ENCODE measurements around the gene MRGPRF. TPM values are rescaled to one million over a fixed set of nuclear protein-coding genes. Genes with fewer than 3 reads are reported as not detected.

Gene MRGPRF
- total RNA-seq, 4 donors from 2014 or later = 34.2 to 67.9 (median 46.3) TPM

GRCh38 chr11:69040581-69041260, 27.7 kb upstream of the MRGPRF start:
- no peaks in the 10 kb centered on the region for H3K9me3 ChIP-seq
- no peak for DNase-seq (ENCODE audit: low spot score in 2 of 2)
- H3K36me3 ChIP-seq = no peaks in the 10 kb centered on the region
- 75 to 78% methylated on average over 4 of the region's 4 CpGs for WGBS, 2 donors
- TF ChIP-seq EP300 (IDR thresholded peaks at IDR 0.05) = no peak
- no peak for TF ChIP-seq CTCF (IDR thresholded peaks at IDR 0.05)
- no peak for TF ChIP-seq POLR2A (IDR thresholded peaks at IDR 0.05)
- H3K4me1 ChIP-seq = peaks cover 0 to 29% (median 14%) of the 10 kb centered on the region in 4 donors
- H3K27me3 ChIP-seq = no peaks in the 10 kb centered on the region
- H3K27ac ChIP-seq = peak overlapping the region in 2 of 4 donors; percentile 18
- H3K4me3 ChIP-seq = no peak overlapping the region

- Histone ChIP-seq H3K4me1 (peaks cover 0 to 33% (median 20%) of the 10 kb centered on the region in 4 donors), H3K27ac (peak overlapping the region in 1 of 4 donors; percentile 18), H3K36me3 (no peaks in the 10 kb centered on the region), H3K9me3 (no peaks in the 10 kb centered on the region), H3K4me3 (no peak overlapping the region), H3K27me3 (no peaks in the 10 kb centered on the region)
- no peak for TF ChIP-seq EP300 (IDR thresholded peaks at IDR 0.05)
- no peak for TF ChIP-seq POLR2A (IDR thresholded peaks at IDR 0.05)
- TF ChIP-seq CTCF (IDR thresholded peaks at IDR 0.05) = no peak
- no peak for DNase-seq (ENCODE audit: low spot score in 2 of 2)
- WGBS, 2 donors = 78 to 100% methylated on average over 1 to 6 of the region's 6 CpGs
Measured at GRCh38 chr11:69040051-69040450, 27.0 kb upstream of the MRGPRF start.

- no peaks in the 10 kb centered on the region for H3K36me3 ChIP-seq
- no peak for TF ChIP-seq CTCF (IDR thresholded peaks at IDR 0.05)
- no peak for TF ChIP-seq EP300 (IDR thresholded peaks at IDR 0.05)
- TF ChIP-seq POLR2A (IDR thresholded peaks at IDR 0.05) = no peak
- H3K27me3 ChIP-seq = no peaks in the 10 kb centered on the region
- peak overlapping the region in 1 of 4 donors; percentile 18 for H3K27ac ChIP-seq
- peaks cover 0 to 30% (median 20%) of the 10 kb centered on the region in 4 donors for H3K4me1 ChIP-seq
- no peaks in the 10 kb centered on the region for H3K9me3 ChIP-seq
- WGBS, 2 donors = 92 to 94% methylated on average over 1 of the region's 1 CpG
- DNase-seq (ENCODE audit: low spot score in 2 of 2) = no peak
- no peak overlapping the region for H3K4me3 ChIP-seq
Measured at GRCh38 chr11:69039501-69039900, 26.5 kb upstream of the MRGPRF start.

GRCh38 chr11:69037544-69037943, 24.5 kb upstream of the MRGPRF start:
- 63 to 75% methylated on average over 8 of the region's 8 CpGs for WGBS, 2 donors
- TF ChIP-seq POLR2A (IDR thresholded peaks at IDR 0.05) = no peak
- TF ChIP-seq CTCF (IDR thresholded peaks at IDR 0.05) = no peak
- TF ChIP-seq EP300 (IDR thresholded peaks at IDR 0.05) = no peak
- H3K27me3 ChIP-seq = no peaks in the 10 kb centered on the region
- peaks cover 0 to 24% (median 14%) of the 10 kb centered on the region in 4 donors for H3K4me1 ChIP-seq
- H3K4me3 ChIP-seq = no peak overlapping the region
- no peaks in the 10 kb centered on the region for H3K9me3 ChIP-seq
- no peak for DNase-seq (ENCODE audit: low spot score in 2 of 2)
- peak overlapping the region in 1 of 4 donors; percentile 45 for H3K27ac ChIP-seq
- no peaks in the 10 kb centered on the region for H3K36me3 ChIP-seq

- TF ChIP-seq EP300 (IDR thresholded peaks at IDR 0.05) = no peak
- no peak for TF ChIP-seq POLR2A (IDR thresholded peaks at IDR 0.05)
- no peak for TF ChIP-seq CTCF (IDR thresholded peaks at IDR 0.05)
- 80 to 83% methylated on average over 18 of the region's 18 CpGs for WGBS, 2 donors
- Histone ChIP-seq H3K27me3 (no peaks in the 10 kb centered on the region), H3K4me3 (no peak overlapping the region), H3K27ac (peak overlapping the region in 2 of 4 donors; percentile 79 to 89), H3K4me1 (peaks cover 0 to 24% (median 14%) of the 10 kb centered on the region in 4 donors), H3K9me3 (no peaks in the 10 kb centered on the region), H3K36me3 (no peaks in the 10 kb centered on the region)
- no peak for DNase-seq (ENCODE audit: low spot score in 2 of 2)
Measured at GRCh38 chr11:69037074-69037473, 24.0 kb upstream of the MRGPRF start.
